Measurements from ENCODE around the gene ZNF451. TPM values are rescaled to one million over a fixed set of nuclear protein-coding genes. Genes with fewer than 3 reads are reported as not detected.

ZNF451 gene
- total and polyA plus RNA-seq, 12 donors: 4.9 to 33.2 (median 26.2) TPM

- no peaks in the 10 kb centered on the region for H3K4me1 ChIP-seq
- DNase-seq: no peak
- H3K9me3 ChIP-seq: no peaks in the 10 kb centered on the region
- H3K36me3 ChIP-seq: peaks cover 0 to 53% (median 0%) of the 10 kb centered on the region in 9 donors
- H3K27ac ChIP-seq: no peak overlapping the region
- 75 to 76% methylated on average over 2 of the region's 2 CpGs for WGBS, 2 donors
- peak in 3 of 8 donors; percentile 42 to 46 (median 44) for ATAC-seq
- no peaks in the 10 kb centered on the region for H3K27me3 ChIP-seq
- no peak overlapping the region for H3K4me3 ChIP-seq
- peak in 8 of 9 donors; percentile 29 to 53 (median 40) for TF ChIP-seq CTCF (IDR thresholded peaks at IDR 0.05)
- intact Hi-C loops (cut with DNase I): loop anchor here in 2 of 10 donors (5.0 to 10.0 kb wide), 2 partner anchors 125 to 127 kb away; partner anchors contain the start of gene PRIM2 (in 2 of the 2)
These were observed 100.2 kb downstream of the ZNF451 start for GRCh38 chr6:57190140-57190539.

GRCh38 chr6:57193177-57193576 is 103.2 kb downstream of the ZNF451 start:
- DNase-seq (no peak), ATAC-seq (peak in 1 of 8 donors; percentile 27)
- no peak for TF ChIP-seq CTCF (IDR thresholded peaks at IDR 0.05)
- Histone ChIP-seq H3K36me3 (peaks cover 0 to 37% (median 0%) of the 10 kb centered on the region in 9 donors), H3K9me3 (no peaks in the 10 kb centered on the region), H3K27ac (peak overlapping the region in 2 of 10 donors; percentile 3 to 4), H3K27me3 (no peaks in the 10 kb centered on the region), H3K4me3 (no peak overlapping the region), H3K4me1 (no peaks in the 10 kb centered on the region)
- intact Hi-C loops (cut with DNase I): loop anchor here in 2 of 10 donors (5.0 to 10.0 kb wide), 2 partner anchors 122 to 124 kb away; partner anchors contain the start of gene PRIM2 (in 2 of the 2)

- WGBS, 2 donors: 53 to 56% methylated on average over 2 of the region's 2 CpGs
- Histone ChIP-seq H3K27ac (no peak overlapping the region), H3K4me3 (no peak overlapping the region), H3K4me1 (no peaks in the 10 kb centered on the region), H3K9me3 (no peaks in the 10 kb centered on the region), H3K36me3 (peaks cover 0 to 25% (median 0%) of the 10 kb centered on the region in 9 donors), H3K27me3 (no peaks in the 10 kb centered on the region)
- intact Hi-C loops (cut with DNase I): loop anchor here in 1 of 10 donors (10.0 kb wide), 1 partner anchor 119 kb away; the partner anchor contains the start of gene PRIM2
- ATAC-seq: peak in 2 of 8 donors; percentile 26 to 31
- no peak for TF ChIP-seq CTCF (IDR thresholded peaks at IDR 0.05)
- no peak for DNase-seq
These were observed 105.5 kb downstream of the ZNF451 start for GRCh38 chr6:57195457-57195856.

GRCh38 chr6:57198926-57199636 is 109.1 kb downstream of the ZNF451 start:
- Histone ChIP-seq H3K4me1 (no peaks in the 10 kb centered on the region), H3K9me3 (no peaks in the 10 kb centered on the region), H3K27ac (no peak overlapping the region), H3K27me3 (no peaks in the 10 kb centered on the region), H3K36me3 (no peaks in the 10 kb centered on the region), H3K4me3 (no peak overlapping the region)
- no peak for ATAC-seq
- 71 to 77% methylated on average over 6 of the region's 6 CpGs for WGBS, 2 donors
- no peak for TF ChIP-seq CTCF (IDR thresholded peaks at IDR 0.05)
- DNase-seq: no peak
- intact Hi-C loops (cut with DNase I): loop anchor here in 1 of 10 donors (10.0 kb wide), 1 partner anchor 116 kb away; the partner anchor contains the start of gene PRIM2

Measured in heart right ventricle (tissue), 16 donors.